ENCODE measurements around the gene RAET1L. TPM values are rescaled to one million over a fixed set of nuclear protein-coding genes. Genes with fewer than 3 reads are reported as not detected.
"Not testable (repeated sequence)": the region's sequence is repeated elsewhere in the genome, so short reads cannot be mapped to it uniquely, and the experiment has no call there.

RAET1L gene
- total and polyA plus RNA-seq, 5 experiments from 2014 or later: not detected

GRCh38 chr6:149995971-149996370, 29.4 kb downstream of the RAET1L start:
- Mint-ChIP-seq H3K4me1 (peaks cover 9 to 15% (median 11%) of the 10 kb centered on the region in 4 donors), H3K4me3 (no peak overlapping the region), H3K27me3 (peaks cover 31 to 75% (median 60%) of the 10 kb centered on the region in 5 donors), H3K36me3 (no peaks in the 10 kb centered on the region), H3K9me3 (no peaks in the 10 kb centered on the region), H3K27ac (no peak overlapping the region)
- POLR2A ChIA-PET: no interaction called here
- no peak for ATAC-seq
- no peak for DNase-seq

GRCh38 chr6:149995235-149995750, 30.0 kb downstream of the RAET1L start:
- ATAC-seq: no peak
- Mint-ChIP-seq H3K9me3 (no peaks in the 10 kb centered on the region), H3K27ac (no peak overlapping the region), H3K4me3 (no peak overlapping the region), H3K27me3 (peaks cover 35 to 82% (median 59%) of the 10 kb centered on the region in 5 donors), H3K4me1 (peaks cover 13 to 16% (median 15%) of the 10 kb centered on the region in 4 donors), H3K36me3 (no peaks in the 10 kb centered on the region)
- DNase-seq: no peak
- POLR2A ChIA-PET: no interaction called here

GRCh38 chr6:149991838-149992237, 33.5 kb downstream of the RAET1L start:
- H3K27me3 Mint-ChIP-seq: peaks cover 58 to 100% (median 86%) of the 10 kb centered on the region in 5 donors
- H3K27ac Mint-ChIP-seq: no peak overlapping the region
- ATAC-seq (no peak), DNase-seq (no peak)
- POLR2A ChIA-PET: no interaction called here
- H3K9me3 Mint-ChIP-seq: peaks cover 5 to 19% (median 13%) of the 10 kb centered on the region in 9 donors
- H3K36me3 Mint-ChIP-seq: peaks cover 8 to 12% (median 11%) of the 10 kb centered on the region in 3 donors
- peak overlapping the region in 8 of 10 donors; percentile 73 to 90 (median 82) for H3K4me3 Mint-ChIP-seq
- H3K4me1 Mint-ChIP-seq: peaks cover 23 to 35% (median 33%) of the 10 kb centered on the region in 4 donors

- DNase-seq, POLR2A ChIA-PET: not testable (repeated sequence)
- H3K4me3 Mint-ChIP-seq: peak overlapping the region; percentile 73 to 90 (median 82)
Observed at GRCh38 chr6:149991472-149991795, 33.9 kb downstream of the RAET1L start.

GRCh38 chr6:149990661-149991471, 34.5 kb downstream of the RAET1L start:
- peak overlapping the region in 1 of 10 donors; percentile 60 for H3K27ac Mint-ChIP-seq
- H3K9me3 Mint-ChIP-seq: peaks cover 5 to 19% (median 13%) of the 10 kb centered on the region in 9 donors
- H3K4me1 Mint-ChIP-seq: peaks cover 23 to 35% (median 33%) of the 10 kb centered on the region in 4 donors
- H3K4me3 Mint-ChIP-seq: peak overlapping the region; percentile 73 to 90 (median 82)
- peaks cover 8 to 12% (median 11%) of the 10 kb centered on the region in 3 donors for H3K36me3 Mint-ChIP-seq
- DNase-seq (peak in 4 of 10 donors; percentile 9 to 38 (median 27)), ATAC-seq (peak; percentile 65 to 69)
- POLR2A ChIA-PET: no interaction called here
- H3K27me3 Mint-ChIP-seq: peaks cover 66 to 100% (median 87%) of the 10 kb centered on the region in 5 donors

More at GRCh38 chr6:149991472-149991795, 33.9 kb downstream of the RAET1L start:
- Mint-ChIP-seq H3K36me3 (peaks cover 8 to 12% (median 11%) of the 10 kb centered on the region in 3 donors), H3K27ac (peak overlapping the region in 1 of 10 donors; percentile 60), H3K4me1 (peaks cover 23 to 35% (median 33%) of the 10 kb centered on the region in 4 donors), H3K9me3 (peaks cover 5 to 19% (median 13%) of the 10 kb centered on the region in 9 donors), H3K27me3 (peaks cover 61 to 100% (median 86%) of the 10 kb centered on the region in 5 donors)
- peak; percentile 56 to 58 for ATAC-seq

- POLR2A ChIA-PET: no interaction called here
Observed at GRCh38 chr6:149990212-149990660, 35.1 kb downstream of the RAET1L start.

GRCh38 chr6:149988550-149989346, 36.6 kb downstream of the RAET1L start:
- Mint-ChIP-seq H3K4me3 (peak overlapping the region in 7 of 10 donors; percentile 4 to 61 (median 31)), H3K4me1 (peaks cover 23 to 35% (median 33%) of the 10 kb centered on the region in 4 donors), H3K27ac (no peak overlapping the region), H3K27me3 (peaks cover 72 to 100% (median 90%) of the 10 kb centered on the region in 5 donors), H3K9me3 (peaks cover 5 to 19% (median 13%) of the 10 kb centered on the region in 9 donors), H3K36me3 (peaks cover 11 to 12% (median 12%) of the 10 kb centered on the region in 3 donors)
- POLR2A ChIA-PET: interaction anchor here (0.7 kb wide), 1 partner anchor 27 kb away, joined by 4 read pairs; no protein-coding TSS in a partner anchor
- no peak for DNase-seq
- no peak for ATAC-seq

More at GRCh38 chr6:149990212-149990660, 35.1 kb downstream of the RAET1L start:
- Mint-ChIP-seq H3K36me3 (peaks cover 10 to 12% (median 11%) of the 10 kb centered on the region in 3 donors), H3K9me3 (peaks cover 5 to 19% (median 13%) of the 10 kb centered on the region in 9 donors), H3K4me3 (peak overlapping the region; percentile 73 to 90 (median 82)), H3K4me1 (peaks cover 23 to 35% (median 33%) of the 10 kb centered on the region in 4 donors), H3K27me3 (peaks cover 72 to 100% (median 89%) of the 10 kb centered on the region in 5 donors), H3K27ac (peak overlapping the region in 1 of 10 donors; percentile 53)
- peak; percentile 8 to 29 for ATAC-seq
- DNase-seq: no peak

- Mint-ChIP-seq H3K4me1 (peaks cover 23 to 35% (median 33%) of the 10 kb centered on the region in 4 donors), H3K4me3 (no peak overlapping the region), H3K9me3 (peaks cover 5 to 19% (median 13%) of the 10 kb centered on the region in 9 donors), H3K27me3 (peaks cover 67 to 100% (median 86%) of the 10 kb centered on the region in 5 donors), H3K36me3 (peaks cover 11 to 12% (median 12%) of the 10 kb centered on the region in 3 donors), H3K27ac (no peak overlapping the region)
- POLR2A ChIA-PET: no interaction called here
- no peak for ATAC-seq
- DNase-seq: no peak
Observed at GRCh38 chr6:149987602-149988107, 37.7 kb downstream of the RAET1L start.

GRCh38 chr6:149985481-149985937, 39.8 kb downstream of the RAET1L start:
- peaks cover 12 to 22% (median 19%) of the 10 kb centered on the region in 4 donors for H3K4me1 Mint-ChIP-seq
- DNase-seq (no peak), ATAC-seq (no peak)
- POLR2A ChIA-PET: no interaction called here
- H3K27ac Mint-ChIP-seq: no peak overlapping the region
- H3K4me3 Mint-ChIP-seq: no peak overlapping the region
- peaks cover 5 to 21% (median 13%) of the 10 kb centered on the region in 9 donors for H3K9me3 Mint-ChIP-seq
- H3K27me3 Mint-ChIP-seq: peaks cover 71 to 100% (median 83%) of the 10 kb centered on the region in 5 donors
- H3K36me3 Mint-ChIP-seq: peaks cover 11 to 12% (median 12%) of the 10 kb centered on the region in 3 donors

- H3K4me3 Mint-ChIP-seq: no peak overlapping the region
- peaks cover 11 to 12% (median 12%) of the 10 kb centered on the region in 3 donors for H3K36me3 Mint-ChIP-seq
- H3K4me1 Mint-ChIP-seq: peaks cover 6 to 14% (median 12%) of the 10 kb centered on the region in 4 donors
- H3K27ac Mint-ChIP-seq: no peak overlapping the region
- ATAC-seq (no peak), DNase-seq (no peak)
- peaks cover 5 to 22% (median 13%) of the 10 kb centered on the region in 9 donors for H3K9me3 Mint-ChIP-seq
- POLR2A ChIA-PET: no interaction called here
- peaks cover 69 to 100% (median 79%) of the 10 kb centered on the region in 5 donors for H3K27me3 Mint-ChIP-seq
Observed at GRCh38 chr6:149984773-149985172, 40.6 kb downstream of the RAET1L start.

GRCh38 chr6:149983145-149983544, 42.2 kb downstream of the RAET1L start:
- H3K4me1 Mint-ChIP-seq: peaks cover 0 to 2% (median under 1%) of the 10 kb centered on the region in 4 donors
- no peak for DNase-seq
- no peak for ATAC-seq
- H3K27me3 Mint-ChIP-seq: peaks cover 62 to 100% (median 75%) of the 10 kb centered on the region in 5 donors
- H3K27ac Mint-ChIP-seq: no peak overlapping the region
- peaks cover 4 to 8% (median 6%) of the 10 kb centered on the region in 3 donors for H3K36me3 Mint-ChIP-seq
- POLR2A ChIA-PET: no interaction called here
- peaks cover 2 to 12% (median 7%) of the 10 kb centered on the region in 9 donors for H3K9me3 Mint-ChIP-seq
- H3K4me3 Mint-ChIP-seq: no peak overlapping the region

GRCh38 chr6:149979293-149979692, 46.0 kb downstream of the RAET1L start:
- Mint-ChIP-seq H3K9me3 (peaks cover 0 to 4% (median 0%) of the 10 kb centered on the region in 9 donors), H3K4me1 (no peaks in the 10 kb centered on the region), H3K36me3 (peaks cover 0 to under 1% (median 0%) of the 10 kb centered on the region in 3 donors), H3K4me3 (no peak overlapping the region), H3K27me3 (peaks cover 58 to 100% (median 66%) of the 10 kb centered on the region in 5 donors), H3K27ac (no peak overlapping the region)
- ATAC-seq: no peak
- POLR2A ChIA-PET: no interaction called here
- DNase-seq: no peak

Data from naive thymus-derived CD8-positive, alpha-beta T cell (primary cell).